Large intestine (tissue), 3 donors: ENCODE results near the gene GPC5. TPM values are rescaled to one million over a fixed set of nuclear protein-coding genes. Genes with fewer than 3 reads are reported as not detected.

Experiments
- DNase-seq, 2 donors: peaks; one replicate each; pipeline versions ENCODE4 v3.0.0 to v3.0.0-alpha.2; 2013
- H3K27ac ChIP-seq: one replicate; pipeline ENCODE4 v1.5.1; 2013; ENCODE audit warnings: low read length
- H3K27me3 ChIP-seq: 2 replicates; pipeline ENCODE4 v1.6.1; 2013; ENCODE audit warnings: low read length; ENCODE audit not compliant: control insufficient read depth, insufficient read depth
- H3K36me3 ChIP-seq: 2 replicates; pipeline ENCODE4 v1.6.1; 2013; ENCODE audit warnings: low read length; ENCODE audit not compliant: control insufficient read depth, insufficient read depth
- H3K4me1 ChIP-seq: one replicate; pipeline ENCODE4 v1.6.1; 2013; ENCODE audit warnings: low read length; ENCODE audit not compliant: control insufficient read depth, insufficient read depth
- H3K4me3 ChIP-seq: one replicate; pipeline ENCODE4 v1.5.1; 2013; ENCODE audit warnings: low read length
- H3K9me3 ChIP-seq: one replicate; pipeline ENCODE4 v1.6.1; 2013; ENCODE audit warnings: mild to moderate bottlenecking, low read depth, low read length, moderate library complexity; ENCODE audit not compliant: control insufficient read depth
- WGBS: methylation state at CpG from one replicate; pipeline ENCODE4 v1.1.5; 2013; ENCODE audit warnings: low lambda C conversion rate; ENCODE audit not compliant: insufficient coverage; 5-methylcytosine and 5-hydroxymethylcytosine counted together
- polyA plus RNA-seq: library from polyadenylated mRNA; unstranded; fragments of 120-200 nt; gene quantifications from one replicate; pipeline ENCODE4 v1.2.1, GENCODE V29; 2013

GPC5 gene
- polyA plus RNA-seq, 1 donor = 0.42 TPM

DNA sequence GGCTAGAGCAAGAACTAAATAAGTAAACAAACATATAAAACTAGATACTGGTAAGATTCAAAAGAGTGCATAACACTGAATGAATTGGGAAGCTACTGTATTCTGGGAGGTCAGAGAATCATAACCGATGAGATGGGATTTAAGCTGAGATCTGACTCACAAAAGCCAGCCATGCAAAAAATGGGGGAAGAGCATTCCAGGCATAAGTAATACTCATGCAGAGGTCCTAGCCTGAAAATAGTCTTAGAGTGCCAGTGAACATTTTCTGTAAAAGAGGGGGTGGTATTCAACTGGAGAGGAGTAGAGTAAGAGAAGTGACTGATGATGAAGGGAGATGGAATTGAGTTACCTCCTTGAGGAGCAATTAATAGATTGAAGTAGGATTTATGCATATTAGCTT, 956.2 kb downstream of the GPC5 start:
- H3K27me3 ChIP-seq = no peaks in the 10 kb centered on the region
- no peak overlapping the region for H3K4me3 ChIP-seq
- H3K9me3 ChIP-seq = peaks cover 3% of the 10 kb centered on the region
- DNase-seq = no peak
- H3K27ac ChIP-seq = no peak overlapping the region
- WGBS = no CpG with 5 or more reads among the region's 1 CpG
- H3K36me3 ChIP-seq = no peaks in the 10 kb centered on the region
- H3K4me1 ChIP-seq = no peaks in the 10 kb centered on the region

DNA sequence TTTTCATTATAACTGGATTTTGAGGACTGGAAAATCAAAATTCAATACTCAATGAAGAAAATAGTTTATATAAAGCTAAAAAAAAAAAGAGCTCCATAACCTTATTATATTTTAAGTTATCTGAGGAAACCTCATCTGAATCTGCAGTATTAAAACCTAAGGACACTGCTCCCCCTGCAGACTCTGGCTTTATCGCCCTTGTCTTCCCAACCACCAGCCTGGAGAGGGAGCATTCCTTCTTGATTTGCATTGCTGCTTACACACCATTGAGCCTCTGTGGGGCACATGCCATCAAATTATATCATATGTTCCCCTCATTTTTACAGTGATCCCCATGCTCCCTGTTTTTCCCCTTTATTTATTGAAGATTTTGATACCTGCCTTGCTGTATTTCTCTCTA, 956.8 kb downstream of the GPC5 start:
- H3K4me1 ChIP-seq = no peaks in the 10 kb centered on the region
- DNase-seq = peak in 1 of 2 donors; percentile 5
- H3K4me3 ChIP-seq = no peak overlapping the region
- no peaks in the 10 kb centered on the region for H3K27me3 ChIP-seq
- no peaks in the 10 kb centered on the region for H3K36me3 ChIP-seq
- H3K9me3 ChIP-seq = peaks cover 3% of the 10 kb centered on the region
- no peak overlapping the region for H3K27ac ChIP-seq
- WGBS = no CpG with 5 or more reads among the region's 1 CpG

- Histone ChIP-seq H3K4me3 (no peak overlapping the region), H3K36me3 (no peaks in the 10 kb centered on the region), H3K4me1 (no peaks in the 10 kb centered on the region), H3K9me3 (peaks cover 3% of the 10 kb centered on the region), H3K27me3 (no peaks in the 10 kb centered on the region), H3K27ac (no peak overlapping the region)
- no peak for DNase-seq
- WGBS = no CpG with 5 or more reads among the region's 2 CpGs
Observed at GRCh38 chr13:92362717-92363116, 964.3 kb downstream of the GPC5 start.

DNA sequence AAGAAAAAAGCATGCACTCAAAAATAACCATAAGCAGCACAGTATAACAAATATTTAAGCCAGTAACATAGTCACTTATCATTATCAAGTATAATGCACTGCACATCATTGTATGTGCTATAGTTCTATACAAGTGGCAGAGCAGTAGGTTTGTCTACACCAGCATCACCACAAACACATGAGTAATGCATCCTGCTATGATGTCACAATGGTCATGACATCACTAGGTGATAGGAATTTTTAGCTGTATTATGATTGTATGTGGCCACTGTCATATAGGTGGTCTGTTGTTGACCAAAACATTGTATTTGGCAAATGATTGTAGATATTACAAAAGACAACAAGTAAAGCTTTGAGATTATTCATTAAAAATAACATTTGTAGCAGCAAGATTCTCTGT, 967.5 kb downstream of the GPC5 start:
- Histone ChIP-seq H3K4me1 (no peaks in the 10 kb centered on the region), H3K27me3 (no peaks in the 10 kb centered on the region), H3K9me3 (no peaks in the 10 kb centered on the region), H3K4me3 (no peak overlapping the region), H3K36me3 (no peaks in the 10 kb centered on the region), H3K27ac (no peak overlapping the region)
- no peak for DNase-seq

GRCh38 chr13:92377396-92377795, 979.0 kb downstream of the GPC5 start:
- 100% methylated on average over 1 of the region's 1 CpG for WGBS
- Histone ChIP-seq H3K36me3 (no peaks in the 10 kb centered on the region), H3K4me1 (no peaks in the 10 kb centered on the region), H3K27me3 (no peaks in the 10 kb centered on the region), H3K9me3 (no peaks in the 10 kb centered on the region), H3K27ac (no peak overlapping the region), H3K4me3 (no peak overlapping the region)
- no peak for DNase-seq

DNA sequence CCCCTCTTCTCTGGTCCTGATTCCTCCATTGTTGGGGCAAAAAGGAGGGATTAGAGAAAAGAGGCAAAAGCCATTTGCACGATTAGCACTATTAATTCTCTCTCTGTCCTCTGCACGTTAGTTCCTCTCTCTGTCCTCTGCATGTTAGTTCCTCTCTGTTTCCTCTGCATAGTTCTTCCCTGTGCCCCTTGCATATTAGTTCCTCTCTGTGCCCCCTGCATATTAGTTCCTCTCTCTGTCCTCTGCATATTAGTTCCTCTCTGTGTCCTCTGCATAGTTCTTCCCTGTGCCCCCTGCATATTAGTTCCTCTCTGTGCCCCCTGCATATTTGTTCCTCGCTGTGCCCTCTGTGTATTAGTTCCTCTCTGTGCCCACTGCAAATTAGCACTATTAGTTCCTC, 981.0 kb downstream of the GPC5 start:
- no peaks in the 10 kb centered on the region for H3K36me3 ChIP-seq
- no peaks in the 10 kb centered on the region for H3K9me3 ChIP-seq
- WGBS = no CpG with 5 or more reads among the region's 3 CpGs
- no peak overlapping the region for H3K4me3 ChIP-seq
- H3K27me3 ChIP-seq = no peaks in the 10 kb centered on the region
- H3K27ac ChIP-seq = no peak overlapping the region
- no peaks in the 10 kb centered on the region for H3K4me1 ChIP-seq
- DNase-seq = no peak

GRCh38 chr13:92384410-92384809, 986.0 kb downstream of the GPC5 start:
- Histone ChIP-seq H3K27ac (no peak overlapping the region), H3K36me3 (no peaks in the 10 kb centered on the region), H3K4me3 (no peak overlapping the region), H3K9me3 (no peaks in the 10 kb centered on the region), H3K27me3 (no peaks in the 10 kb centered on the region), H3K4me1 (no peaks in the 10 kb centered on the region)
- 100% methylated on average over 1 of the region's 5 CpGs for WGBS
- DNase-seq = no peak

DNA sequence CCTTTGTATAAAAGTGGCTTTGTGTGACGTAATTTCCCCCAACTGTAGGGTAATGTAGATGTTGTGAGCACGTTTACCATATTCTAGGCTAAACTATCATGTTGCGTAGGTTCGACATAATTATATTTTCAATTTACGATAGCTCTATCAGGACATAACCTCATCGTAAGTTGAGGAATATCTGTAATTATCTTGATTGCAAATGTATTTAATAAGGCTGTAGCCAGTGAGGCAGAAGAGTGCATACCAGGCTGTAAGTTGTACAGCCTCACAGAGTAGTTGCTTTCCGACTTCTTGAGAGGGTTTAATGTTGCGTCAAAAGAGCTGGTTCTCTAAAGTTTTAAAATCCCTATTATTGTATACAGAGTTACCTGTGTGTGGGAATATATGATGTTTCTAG, 988.8 kb downstream of the GPC5 start:
- 100% methylated on average over 4 of the region's 8 CpGs for WGBS
- Histone ChIP-seq H3K4me1 (no peaks in the 10 kb centered on the region), H3K4me3 (no peak overlapping the region), H3K27me3 (no peaks in the 10 kb centered on the region), H3K27ac (no peak overlapping the region), H3K9me3 (no peaks in the 10 kb centered on the region), H3K36me3 (no peaks in the 10 kb centered on the region)
- no peak for DNase-seq

DNA sequence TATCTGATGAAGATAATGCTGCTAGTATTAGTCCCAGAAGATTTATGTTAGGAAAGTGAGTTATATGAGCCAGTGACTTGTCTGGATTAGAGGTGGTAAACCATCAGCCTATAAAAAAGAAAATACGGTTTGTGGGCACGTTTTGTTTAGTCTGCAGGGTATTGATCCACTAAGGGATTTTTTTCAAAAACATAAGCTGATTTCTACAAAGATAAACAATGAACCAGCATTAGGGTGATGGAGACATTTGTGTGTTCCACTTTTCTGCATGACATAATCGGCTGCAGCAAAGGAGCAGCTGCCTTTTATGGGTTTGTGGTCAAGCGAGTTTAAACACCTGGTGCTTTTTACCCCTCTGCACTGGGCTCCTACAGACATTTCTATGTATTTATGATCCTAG, 991.8 kb downstream of the GPC5 start:
- Histone ChIP-seq H3K4me1 (no peaks in the 10 kb centered on the region), H3K27ac (no peak overlapping the region), H3K9me3 (no peaks in the 10 kb centered on the region), H3K27me3 (no peaks in the 10 kb centered on the region), H3K4me3 (no peak overlapping the region), H3K36me3 (no peaks in the 10 kb centered on the region)
- no CpG with 5 or more reads among the region's 4 CpGs for WGBS
- DNase-seq = peak; percentile 10 to 56

GRCh38 chr13:92403606-92404005, 1005.2 kb downstream of the GPC5 start:
- H3K4me3 ChIP-seq = no peak overlapping the region
- WGBS = 100% methylated on average over 2 of the region's 3 CpGs
- H3K9me3 ChIP-seq = no peaks in the 10 kb centered on the region
- no peaks in the 10 kb centered on the region for H3K27me3 ChIP-seq
- no peak for DNase-seq
- no peaks in the 10 kb centered on the region for H3K4me1 ChIP-seq
- no peak overlapping the region for H3K27ac ChIP-seq
- no peaks in the 10 kb centered on the region for H3K36me3 ChIP-seq

DNA sequence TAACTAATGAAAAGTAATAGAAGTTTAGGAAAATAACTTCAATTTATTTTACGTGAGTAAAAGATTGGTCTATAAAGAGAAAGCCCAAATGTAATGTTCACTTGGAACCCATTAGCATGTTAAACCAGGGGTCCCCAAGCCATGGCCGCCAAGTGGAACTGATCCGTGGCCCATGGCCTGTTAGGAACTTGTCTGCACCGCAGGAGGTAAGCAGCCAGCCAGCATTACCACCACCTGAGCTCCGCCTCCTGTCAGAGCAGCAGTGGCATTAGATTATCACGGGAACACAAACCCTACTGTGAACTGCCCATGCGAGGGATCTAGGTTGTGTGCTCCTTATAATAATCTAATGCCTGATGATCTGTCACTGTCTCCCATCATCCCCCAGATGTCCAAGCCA, 1009.4 kb downstream of the GPC5 start:
- no peak for DNase-seq
- no peaks in the 10 kb centered on the region for H3K27me3 ChIP-seq
- H3K9me3 ChIP-seq = no peaks in the 10 kb centered on the region
- WGBS = 100% methylated on average over 1 of the region's 7 CpGs
- no peak overlapping the region for H3K4me3 ChIP-seq
- no peaks in the 10 kb centered on the region for H3K36me3 ChIP-seq
- H3K4me1 ChIP-seq = no peaks in the 10 kb centered on the region
- H3K27ac ChIP-seq = no peak overlapping the region
